Ovary (tissue), 3 donors: ENCODE data around the gene SUPT20H.

Experiments used
- CTCF ChIP-seq, 3 donors: fragments of 450-650 bp in 2 of 3; fragments of 200-600 bp in 1 of 3; IDR thresholded peaks; one replicate each; pipeline versions ENCODE4 v1.5.1 to v1.8.0; 2016 to 2022; ENCODE audit warnings: antibody characterized with exemption in 3 of 3, mild to moderate bottlenecking in 1 of 3
- EP300 ChIP-seq: sonication (generic); formaldehyde crosslinking; IDR thresholded peaks from one replicate; pipeline ENCODE4 v1.6.1; 2017; ENCODE audit warnings: antibody characterized with exemption
- donor health status: DM: no; HTN: no; CAD: no.

DNA sequence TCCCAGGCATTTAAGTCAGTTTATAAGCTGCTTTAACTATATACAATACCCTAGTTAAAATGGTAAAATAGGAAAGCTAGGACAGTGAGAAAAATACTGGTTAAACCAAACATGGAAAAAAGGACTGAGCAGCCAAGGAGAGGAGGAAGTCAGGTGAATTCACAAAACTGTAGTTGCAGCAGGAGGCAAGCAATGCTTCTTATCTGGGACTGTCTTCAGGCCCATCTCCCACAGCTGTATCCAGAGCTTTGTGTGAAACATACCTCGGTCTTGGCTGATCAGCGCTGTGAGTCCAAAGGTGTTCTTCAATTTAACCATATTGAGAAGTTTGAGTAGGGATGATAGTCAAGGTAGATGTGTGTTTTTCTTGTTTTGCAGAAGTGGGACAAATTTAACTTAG, 15.7 kb upstream of the SUPT20H start:
- TF ChIP-seq CTCF (IDR thresholded peaks at IDR 0.05) (no peak), EP300 (no peak)
